Cardiac muscle cell (in vitro differentiated cells and primary cell): ENCODE data around the gene STK40. TPM values are rescaled to one million over a fixed set of nuclear protein-coding genes. Genes with fewer than 3 reads are reported as not detected.

ENCODE experiments used
- DNase-seq, 2 donors: peaks; one replicate each; pipeline versions ENCODE4 v3.0.0 to v3.0.0-alpha.2; 2010 to 2017; ENCODE audit warnings: low read depth in 1 of 2, low spot score in 1 of 2
- H3K27ac ChIP-seq: fragments of 200-600 bp; sonication (generic); 2 replicates; pipeline ENCODE4 v1.5.1; 2016
- H3K27me3 ChIP-seq: fragments of 200-600 bp; sonication (generic); 2 replicates; pipeline ENCODE4 v1.6.0; 2016; ENCODE audit warnings: control low read depth
- H3K36me3 ChIP-seq: fragments of 200-600 bp; sonication (generic); 2 replicates; pipeline ENCODE4 v1.5.1; 2016; ENCODE audit warnings: control low read depth
- H3K4me1 ChIP-seq: fragments of 200-600 bp; sonication (generic); 2 replicates; pipeline ENCODE4 v1.8.1; 2017; ENCODE audit warnings: low read depth, mild to moderate bottlenecking, mixed run types
- H3K4me3 ChIP-seq: fragments of 200-600 bp; sonication (generic); 2 replicates; pipeline ENCODE4 v1.5.1; 2016; ENCODE audit warnings: mild to moderate bottlenecking
- H3K9me3 ChIP-seq: fragments of 200-600 bp; sonication (generic); 2 replicates; pipeline ENCODE4 v1.5.1; 2017; ENCODE audit warnings: low read depth, mild to moderate bottlenecking, control low read depth
- CTCF ChIP-seq: IDR thresholded peaks from 2 replicates; pipeline ENCODE4 v1.5.1; 2012; ENCODE audit warnings: low read depth, mild to moderate bottlenecking, low read length
- polyA plus RNA-seq: library from polyadenylated mRNA; unstranded; fragments of >200 nt; fragmentation: Nextera tagmentation; extraction: Ambion mirVana; gene quantifications from 2 replicates; pipeline ENCODE4 v1.2.1, GENCODE V29; 2016
- total RNA-seq: library from RNA; depleted of rRNA; stranded (reverse); fragments of >200 nt; gene quantifications from 2 replicates; pipeline ENCODE4 v1.2.3, GENCODE V29; 2016

Gene STK40
- total and polyA plus RNA-seq, 2 experiments from 2014 or later = 37.0 to 51.1 TPM

GRCh38 chr1:36326499-36326898 lies 59.2 kb downstream of the STK40 start:
- TF ChIP-seq CTCF = no peak
- no peak for DNase-seq
- Histone ChIP-seq H3K4me1 (peaks cover 34% of the 10 kb centered on the region), H3K4me3 (no peak overlapping the region), H3K36me3 (no peaks in the 10 kb centered on the region), H3K9me3 (no peaks in the 10 kb centered on the region), H3K27ac (no peak overlapping the region), H3K27me3 (no peaks in the 10 kb centered on the region)

GRCh38 chr1:36324353-36324703 lies 61.4 kb downstream of the STK40 start:
- Histone ChIP-seq H3K9me3 (no peaks in the 10 kb centered on the region), H3K36me3 (no peaks in the 10 kb centered on the region), H3K4me1 (peaks cover 38% of the 10 kb centered on the region), H3K4me3 (no peak overlapping the region), H3K27ac (peak overlapping the region; percentile 2), H3K27me3 (no peaks in the 10 kb centered on the region)
- peak in 1 of 2 donors; percentile 32 for DNase-seq
- no peak for TF ChIP-seq CTCF

- no peaks in the 10 kb centered on the region for H3K9me3 ChIP-seq
- peaks cover 32% of the 10 kb centered on the region for H3K4me1 ChIP-seq
- H3K27ac ChIP-seq = peak within 1 kb of the TSS; percentile 2
- peak within 1 kb of the TSS; percentile 37 for H3K4me3 ChIP-seq
- no peaks in the 10 kb centered on the region for H3K36me3 ChIP-seq
- TF ChIP-seq CTCF = no peak
- no peaks in the 10 kb centered on the region for H3K27me3 ChIP-seq
- DNase-seq = peak; percentile 72 to 93
These were observed 61.9 kb downstream of the STK40 start, which contains the start of gene EVA1B for GRCh38 chr1:36323636-36324352. Gene EVA1B (minus strand): TSS chr1:36323645. CDS start chr1:36323037, 608 bp downstream.

- no peak for TF ChIP-seq CTCF
- no peaks in the 10 kb centered on the region for H3K27me3 ChIP-seq
- no peaks in the 10 kb centered on the region for H3K9me3 ChIP-seq
- H3K4me3 ChIP-seq = peak overlapping the region; percentile 37
- H3K4me1 ChIP-seq = peaks cover 31% of the 10 kb centered on the region
- DNase-seq = peak in 1 of 2 donors; percentile 77
- no peak overlapping the region for H3K27ac ChIP-seq
- no peaks in the 10 kb centered on the region for H3K36me3 ChIP-seq
These were observed 62.7 kb downstream of the STK40 start for GRCh38 chr1:36322786-36323635.

- no peaks in the 10 kb centered on the region for H3K36me3 ChIP-seq
- peak overlapping the region; percentile 83 for H3K27ac ChIP-seq
- peak in 1 of 2 donors; percentile 41 for DNase-seq
- peak overlapping the region; percentile 37 for H3K4me3 ChIP-seq
- no peak for TF ChIP-seq CTCF
- no peaks in the 10 kb centered on the region for H3K27me3 ChIP-seq
- peaks cover 31% of the 10 kb centered on the region for H3K4me1 ChIP-seq
- no peaks in the 10 kb centered on the region for H3K9me3 ChIP-seq
These were observed 63.5 kb downstream of the STK40 start for GRCh38 chr1:36322041-36322785.
